Suprapubic skin (tissue), 4 donors: ENCODE data around the gene LARGE1.

Experiments
- EP300 ChIP-seq: sonication (generic); formaldehyde crosslinking; IDR thresholded peaks from one replicate; pipeline ENCODE4 v1.6.1; 2017; ENCODE audit warnings: antibody characterized with exemption
- POLR2A ChIP-seq, 2 donors: fragments of 450-650 bp; IDR thresholded peaks; one replicate each; pipeline ENCODE4 v1.6.1; 2017; ENCODE audit warnings: antibody characterized with exemption in 2 of 2, mild to moderate bottlenecking in 2 of 2, moderate library complexity in 2 of 2
- POLR2AphosphoS5 ChIP-seq, 3 donors: sonication (generic); formaldehyde crosslinking; IDR thresholded peaks; one replicate each; pipeline ENCODE4 v1.6.1; 2017; ENCODE audit warnings: antibody characterized with exemption in 3 of 3
- TF ChIP-seq, protein P1 (sequence below), 2 donors: fragments of 200-600 bp in 1 of 2; fragments of 450-650 bp in 1 of 2; sonication (generic) in 1 of 2; IDR thresholded peaks; one replicate each; pipeline ENCODE4 v1.5.1; 2016 to 2019; ENCODE audit warnings: antibody characterized with exemption in 2 of 2, mild to moderate bottlenecking in 1 of 2, moderate library complexity in 1 of 2

DNA sequence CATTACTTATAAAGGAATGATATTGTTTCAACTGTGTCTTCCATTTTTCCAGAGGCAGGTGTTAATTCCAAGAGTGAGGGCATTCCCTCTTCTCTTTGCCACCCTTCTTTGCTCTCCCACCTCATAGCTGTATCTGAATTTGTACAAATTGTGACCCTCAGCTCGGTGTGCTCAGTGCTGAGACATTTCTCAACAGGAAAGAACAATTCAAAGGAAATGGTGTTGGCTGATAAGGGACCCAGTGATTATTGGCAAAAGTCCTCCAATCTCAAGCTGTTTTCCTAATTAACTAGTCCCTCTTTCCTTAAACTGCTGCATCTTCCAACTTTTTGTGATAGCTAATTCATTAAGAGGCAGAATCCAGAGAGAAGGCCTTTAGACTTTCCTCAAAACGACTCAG is 453.2 kb downstream of the LARGE1 start:
- TF ChIP-seq POLR2AphosphoS5 (IDR thresholded peaks at IDR 0.05) = no peak
- TF ChIP-seq, protein P1, sequence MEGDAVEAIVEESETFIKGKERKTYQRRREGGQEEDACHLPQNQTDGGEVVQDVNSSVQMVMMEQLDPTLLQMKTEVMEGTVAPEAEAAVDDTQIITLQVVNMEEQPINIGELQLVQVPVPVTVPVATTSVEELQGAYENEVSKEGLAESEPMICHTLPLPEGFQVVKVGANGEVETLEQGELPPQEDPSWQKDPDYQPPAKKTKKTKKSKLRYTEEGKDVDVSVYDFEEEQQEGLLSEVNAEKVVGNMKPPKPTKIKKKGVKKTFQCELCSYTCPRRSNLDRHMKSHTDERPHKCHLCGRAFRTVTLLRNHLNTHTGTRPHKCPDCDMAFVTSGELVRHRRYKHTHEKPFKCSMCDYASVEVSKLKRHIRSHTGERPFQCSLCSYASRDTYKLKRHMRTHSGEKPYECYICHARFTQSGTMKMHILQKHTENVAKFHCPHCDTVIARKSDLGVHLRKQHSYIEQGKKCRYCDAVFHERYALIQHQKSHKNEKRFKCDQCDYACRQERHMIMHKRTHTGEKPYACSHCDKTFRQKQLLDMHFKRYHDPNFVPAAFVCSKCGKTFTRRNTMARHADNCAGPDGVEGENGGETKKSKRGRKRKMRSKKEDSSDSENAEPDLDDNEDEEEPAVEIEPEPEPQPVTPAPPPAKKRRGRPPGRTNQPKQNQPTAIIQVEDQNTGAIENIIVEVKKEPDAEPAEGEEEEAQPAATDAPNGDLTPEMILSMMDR (IDR thresholded peaks at IDR 0.05) = no peak
- TF ChIP-seq POLR2A (IDR thresholded peaks at IDR 0.05) = no peak
- TF ChIP-seq EP300 = no peak
